Stimulated activated CD4-positive, alpha-beta T cell treated with anti-CD3 and anti-CD28 coated beads, Interleukin-4, amount 100 ng/mL, for 4 hours (primary cell): ENCODE measurements around the gene TAOK2.

ENCODE experiments used
- DNase-seq, 2 experiments: peaks; one replicate each; pipeline ENCODE4 v3.0.0-alpha.2; 2020

TAOK2 gene

GRCh38 chr16:29963021-29963743, 10.5 kb upstream of the TAOK2 start:
- DNase-seq: no peak

GRCh38 chr16:29968205-29968604, 5.5 kb upstream of the TAOK2 start:
- no peak for DNase-seq

- DNase-seq: no peak
These were observed 2.4 kb upstream of the TAOK2 start for GRCh38 chr16:29971304-29971703.

GRCh38 chr16:29972500-29972899, 1.2 kb upstream of the TAOK2 start:
- DNase-seq: no peak

GRCh38 chr16:29972992-29973383, 680 bp upstream of the TAOK2 start:
- no peak for DNase-seq

GRCh38 chr16:29974291-29975133, 844 bp downstream of the TAOK2 start:
- DNase-seq: no peak

GRCh38 chr16:29975134-29975538, 1.5 kb downstream of the TAOK2 start:
- no peak for DNase-seq

GRCh38 chr16:29975811-29976511, 2.3 kb downstream of the TAOK2 start:
- DNase-seq: no peak

- DNase-seq: no peak
These were observed 3.6 kb downstream of the TAOK2 start for GRCh38 chr16:29977063-29977825.

- DNase-seq: no peak
These were observed 4.4 kb downstream of the TAOK2 start for GRCh38 chr16:29978081-29978480.

- DNase-seq: no peak
These were observed 5.0 kb downstream of the TAOK2 start for GRCh38 chr16:29978564-29979270.

GRCh38 chr16:29982560-29983419, 9.1 kb downstream of the TAOK2 start:
- no peak for DNase-seq

- DNase-seq: no peak
These were observed 9.9 kb downstream of the TAOK2 start for GRCh38 chr16:29983420-29984136.

- no peak for DNase-seq
These were observed 10.6 kb downstream of the TAOK2 start for GRCh38 chr16:29984137-29984763.

GRCh38 chr16:29984764-29985147, 11.1 kb downstream of the TAOK2 start:
- no peak for DNase-seq

GRCh38 chr16:29985271-29985811, 11.7 kb downstream of the TAOK2 start:
- no peak for DNase-seq

- no peak for DNase-seq
These were observed 12.6 kb downstream of the TAOK2 start for GRCh38 chr16:29986231-29986630.

GRCh38 chr16:29986931-29987330, 13.3 kb downstream of the TAOK2 start:
- DNase-seq: no peak

- no peak for DNase-seq
These were observed 13.9 kb downstream of the TAOK2 start for GRCh38 chr16:29987371-29988085.
